Activated CD8-positive, alpha-beta memory T cell treated with anti-CD3 and anti-CD28 coated beads, Interleukin-2, amount 50 U/mL, for 24 hours (primary cell): ENCODE results near the gene FMR1.

ENCODE experiments used
- DNase-seq: peaks from one replicate; pipeline ENCODE4 v3.0.0-alpha.2; 2020; ENCODE audit errors: extremely low read depth

FMR1 gene

GRCh38 chrX:147916375-147916968, 4.8 kb downstream of the FMR1 start:
- no peak for DNase-seq

GRCh38 chrX:147917700-147918695, 6.3 kb downstream of the FMR1 start:
- no peak for DNase-seq

GRCh38 chrX:147920161-147920666, 8.5 kb downstream of the FMR1 start:
- DNase-seq: no peak

GRCh38 chrX:147923605-147924004, 11.9 kb downstream of the FMR1 start:
- no peak for DNase-seq

GRCh38 chrX:147927256-147927655, 15.5 kb downstream of the FMR1 start:
- no peak for DNase-seq

GRCh38 chrX:147933815-147934214, 22.1 kb downstream of the FMR1 start:
- DNase-seq: no peak

- DNase-seq: no peak
Measured at GRCh38 chrX:147935156-147935758, 23.5 kb downstream of the FMR1 start.

GRCh38 chrX:147945286-147945685, 33.6 kb downstream of the FMR1 start:
- no peak for DNase-seq

GRCh38 chrX:147948531-147948930, 36.8 kb downstream of the FMR1 start:
- no peak for DNase-seq

- DNase-seq: no peak
Measured at GRCh38 chrX:147950352-147950751, 38.6 kb downstream of the FMR1 start.

- no peak for DNase-seq
Measured at GRCh38 chrX:147953976-147954375, 42.3 kb downstream of the FMR1 start.

- no peak for DNase-seq
Measured at GRCh38 chrX:147957291-147957690, 45.6 kb downstream of the FMR1 start.

- DNase-seq: no peak
Measured at GRCh38 chrX:147958291-147958690, 46.6 kb downstream of the FMR1 start.

- DNase-seq: no peak
Measured at GRCh38 chrX:147960722-147961121, 49.0 kb downstream of the FMR1 start.

GRCh38 chrX:147962476-147962875, 50.8 kb downstream of the FMR1 start:
- no peak for DNase-seq

- no peak for DNase-seq
Measured at GRCh38 chrX:147978931-147979330, 67.2 kb downstream of the FMR1 start.

- no peak for DNase-seq
Measured at GRCh38 chrX:147981038-147981752, 69.5 kb downstream of the FMR1 start, which contains the start of gene FMR1NB. Gene FMR1NB, plus strand, starts transcription at chrX:147981337. Its CDS starts 66 bp downstream, at chrX:147981403.
